ENCODE measurements around the gene JMJD7. TPM values are rescaled to one million over a fixed set of nuclear protein-coding genes. Genes with fewer than 3 reads are reported as not detected.

The JMJD7 gene
- total RNA-seq, 2 experiments from 2014 or later, result 18.2 to 22.4 TPM

DNA sequence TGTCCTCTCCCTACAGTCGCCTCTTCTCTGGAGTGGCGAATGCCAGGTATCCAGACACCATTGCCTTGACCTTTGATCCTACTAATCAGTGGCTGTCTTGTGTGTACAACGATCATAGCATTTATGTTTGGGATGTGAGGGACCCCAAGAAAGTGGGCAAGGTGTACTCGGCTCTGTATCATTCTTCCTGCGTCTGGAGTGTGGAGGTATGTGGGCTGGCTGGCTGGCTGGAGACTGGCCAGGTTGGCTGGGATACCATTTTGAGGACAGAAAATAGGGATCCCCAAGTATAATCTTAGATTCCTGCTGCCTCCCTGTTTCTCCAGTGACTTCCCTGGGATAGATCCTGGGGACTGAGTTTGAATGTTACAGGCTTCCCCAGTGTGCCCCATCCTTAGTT is 13.4 kb upstream of the JMJD7 start:
- Mint-ChIP-seq H3K4me1 (peaks cover 39% of the 10 kb centered on the region), H3K36me3 (ENCODE audit: low read depth) (peaks cover 25% of the 10 kb centered on the region), H3K27ac (no peak overlapping the region), H3K9me3 (no peaks in the 10 kb centered on the region), H3K4me3 (no peak overlapping the region), H3K27me3 (no peaks in the 10 kb centered on the region)
- no peak for DNase-seq
- ChIA-PET POLR2A (no interaction called here), CTCF (interaction anchor here (6.9 kb wide), 1 partner anchor 39 kb away, joined by 270 read pairs; the partner anchor contains the start of gene MAPKBP1)

DNA sequence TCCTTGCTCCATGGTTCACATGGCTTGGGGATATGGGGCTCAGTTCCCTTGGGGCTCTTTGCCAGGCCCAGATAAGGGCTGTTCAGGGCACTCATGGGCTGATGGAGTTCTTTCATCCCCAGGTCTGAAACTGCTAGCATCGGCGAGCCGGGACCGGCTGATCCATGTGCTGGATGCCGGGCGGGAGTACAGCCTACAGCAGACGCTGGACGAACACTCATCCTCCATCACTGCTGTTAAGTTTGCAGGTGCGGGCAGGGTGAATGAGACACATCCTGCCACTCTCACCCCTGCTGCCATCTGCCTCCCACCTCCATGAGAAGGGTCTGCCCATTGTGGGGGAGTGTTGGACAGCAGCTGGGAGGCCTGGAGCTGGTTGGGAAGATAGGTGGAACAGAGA is 11.1 kb upstream of the JMJD7 start:
- DNase-seq, result no peak
- POLR2A ChIA-PET, result no interaction called here

DNA sequence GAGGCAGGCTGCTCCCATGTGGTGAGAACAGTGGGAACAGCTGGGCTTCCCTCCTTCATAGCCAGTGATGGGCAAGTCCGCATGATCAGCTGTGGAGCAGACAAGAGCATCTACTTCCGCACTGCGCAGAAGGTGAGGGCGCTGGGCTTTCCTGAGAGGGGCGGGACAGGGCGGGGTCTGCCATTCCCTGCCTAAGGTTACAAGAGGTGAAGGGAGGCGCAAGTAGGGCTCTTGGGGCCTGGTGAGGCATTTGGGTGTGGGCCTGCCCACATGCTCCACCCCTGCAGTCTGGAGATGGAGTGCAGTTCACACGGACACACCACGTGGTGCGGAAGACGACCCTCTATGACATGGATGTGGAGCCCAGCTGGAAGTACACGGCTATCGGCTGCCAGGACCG is 10.6 kb upstream of the JMJD7 start:
- H3K36me3 Mint-ChIP-seq (ENCODE audit: low read depth), result peaks cover 28% of the 10 kb centered on the region
- POLR2A ChIA-PET, result no interaction called here
- no peak for DNase-seq
- no peaks in the 10 kb centered on the region for H3K27me3 Mint-ChIP-seq
- CTCF ChIA-PET, result interaction anchor here (2.5 kb wide), 1 partner anchor 44 kb away, joined by 9 read pairs; the partner anchor contains the start of gene MAPKBP1
- no peak overlapping the region for H3K27ac Mint-ChIP-seq
- peaks cover 12% of the 10 kb centered on the region for H3K4me1 Mint-ChIP-seq
- H3K4me3 Mint-ChIP-seq, result no peak overlapping the region
- no peaks in the 10 kb centered on the region for H3K9me3 Mint-ChIP-seq

More for the DNA sequence above, 11.1 kb upstream of the JMJD7 start:
- H3K9me3 Mint-ChIP-seq, result no peaks in the 10 kb centered on the region
- H3K4me1 Mint-ChIP-seq, result peaks cover 18% of the 10 kb centered on the region
- H3K27me3 Mint-ChIP-seq, result no peaks in the 10 kb centered on the region
- H3K27ac Mint-ChIP-seq, result no peak overlapping the region
- H3K4me3 Mint-ChIP-seq, result no peak overlapping the region
- CTCF ChIA-PET, result interaction anchor here (2.5 kb wide), 1 partner anchor 43 kb away, joined by 9 read pairs; the partner anchor contains the start of gene MAPKBP1
- peaks cover 28% of the 10 kb centered on the region for H3K36me3 Mint-ChIP-seq (ENCODE audit: low read depth)

DNA sequence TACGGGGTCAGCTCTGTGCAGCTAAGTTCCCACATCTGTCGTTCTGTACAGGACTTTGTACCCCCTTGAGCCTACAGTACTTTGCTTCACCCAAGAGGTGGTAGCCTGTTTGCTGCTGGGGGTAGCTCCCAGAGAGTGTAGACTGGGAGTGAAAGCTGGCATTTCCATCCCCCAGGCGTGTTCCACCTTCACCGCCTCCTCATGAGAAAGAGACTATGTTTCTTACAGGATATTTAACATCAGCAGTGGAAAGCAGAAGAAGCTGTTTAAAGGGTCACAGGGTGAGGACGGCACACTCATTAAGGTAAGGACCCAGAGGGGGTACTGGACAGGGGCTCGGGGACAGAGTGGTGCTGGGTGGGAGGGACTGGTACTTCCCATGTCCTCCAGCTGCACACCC is 10.1 kb upstream of the JMJD7 start:
- H3K4me3 Mint-ChIP-seq, result no peak overlapping the region
- peaks cover 8% of the 10 kb centered on the region for H3K4me1 Mint-ChIP-seq
- peaks cover 30% of the 10 kb centered on the region for H3K36me3 Mint-ChIP-seq (ENCODE audit: low read depth)
- CTCF ChIA-PET, result interaction anchor here (2.5 kb wide), 1 partner anchor 44 kb away, joined by 9 read pairs; the partner anchor contains the start of gene MAPKBP1
- no peak overlapping the region for H3K27ac Mint-ChIP-seq
- no peaks in the 10 kb centered on the region for H3K9me3 Mint-ChIP-seq
- DNase-seq, result no peak
- no peaks in the 10 kb centered on the region for H3K27me3 Mint-ChIP-seq
- POLR2A ChIA-PET, result no interaction called here

DNA sequence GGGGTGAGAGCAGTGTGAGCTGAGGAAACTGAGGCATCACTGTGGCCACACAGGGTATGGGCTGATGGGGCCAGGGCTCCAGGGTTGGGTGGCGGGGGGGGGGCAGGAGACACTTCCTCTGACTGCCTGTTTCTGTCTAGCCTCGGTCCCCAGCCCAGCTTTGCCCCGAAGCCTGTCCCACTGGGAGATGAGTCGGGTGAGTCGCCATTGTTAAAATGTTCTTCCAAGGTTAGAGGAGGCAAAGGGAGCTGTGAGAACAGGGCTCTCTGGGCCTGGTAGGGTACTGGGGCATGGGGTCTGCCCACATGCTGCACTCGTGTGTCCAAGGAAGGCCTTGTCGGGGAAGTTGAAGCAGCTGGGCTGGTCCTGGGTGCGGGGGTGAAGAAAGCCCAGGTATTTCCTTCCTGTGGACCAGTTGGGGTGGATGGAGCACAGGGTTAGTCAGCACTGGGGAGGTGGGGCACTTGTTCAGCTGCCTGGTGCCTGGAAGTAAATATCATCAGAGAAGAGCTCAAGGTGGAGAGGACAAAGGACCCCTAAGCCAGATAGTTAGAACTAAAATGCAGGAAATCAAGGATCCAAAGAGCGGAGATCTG is 8.3 kb upstream of the JMJD7 start:
- DNase-seq, result no peak
- ChIA-PET POLR2A (interaction anchor here (0.9 kb wide), 1 partner anchor 9 kb away, joined by 3 read pairs; no protein-coding TSS in a partner anchor), CTCF (interaction anchor here (1.7 kb wide), 1 partner anchor 46 kb away, joined by 7 read pairs; the partner anchor contains the start of gene MAPKBP1)
- Mint-ChIP-seq H3K9me3 (no peaks in the 10 kb centered on the region), H3K36me3 (ENCODE audit: low read depth) (peaks cover 32% of the 10 kb centered on the region), H3K4me3 (no peak overlapping the region), H3K27me3 (no peaks in the 10 kb centered on the region), H3K27ac (no peak overlapping the region), H3K4me1 (no peaks in the 10 kb centered on the region)

DNA sequence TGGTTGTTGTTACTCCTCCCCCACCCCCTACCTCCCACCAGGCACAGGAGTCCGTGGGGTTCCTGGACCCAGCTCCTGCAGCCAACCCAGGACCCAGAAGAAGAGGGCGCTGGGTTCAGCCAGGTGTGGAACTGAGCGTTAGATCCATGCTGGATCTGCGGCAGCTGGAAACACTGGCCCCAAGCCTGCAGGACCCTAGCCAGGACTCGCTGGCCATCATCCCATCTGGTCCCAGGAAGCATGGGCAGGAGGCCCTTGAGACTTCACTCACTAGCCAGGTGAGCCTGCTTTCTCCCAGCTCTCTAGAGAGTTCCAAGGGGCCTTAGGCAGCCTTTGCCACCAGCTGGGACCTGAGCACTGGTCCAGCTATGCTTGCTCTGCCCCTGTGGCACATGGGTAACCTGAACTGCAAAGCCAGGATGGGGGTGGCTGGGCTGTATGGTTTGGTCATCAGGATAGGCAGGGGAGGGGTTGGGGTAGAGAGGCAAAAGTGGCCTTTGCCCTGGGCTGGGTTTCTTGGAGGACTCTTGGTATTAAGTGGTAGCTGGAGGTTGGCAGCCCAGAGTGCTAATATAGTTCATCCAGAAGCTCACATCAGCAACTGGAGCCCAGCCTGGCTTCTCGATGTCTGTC is 7.0 kb upstream of the JMJD7 start:
- Mint-ChIP-seq H3K9me3 (no peaks in the 10 kb centered on the region), H3K36me3 (ENCODE audit: low read depth) (peaks cover 41% of the 10 kb centered on the region), H3K27ac (no peak overlapping the region), H3K4me1 (no peaks in the 10 kb centered on the region), H3K4me3 (no peak overlapping the region), H3K27me3 (no peaks in the 10 kb centered on the region)
- ChIA-PET CTCF (interaction anchor here (0.9 to 1.7 kb wide), 4 partner anchors 9 to 47 kb away, joined by 4 to 7 read pairs (median 5); partner anchors contain the start of gene MAPKBP1), POLR2A (interaction anchor here (0.8 kb wide), 1 partner anchor 44 kb away, joined by 3 read pairs; no protein-coding TSS in a partner anchor)
- no peak for DNase-seq

DNA sequence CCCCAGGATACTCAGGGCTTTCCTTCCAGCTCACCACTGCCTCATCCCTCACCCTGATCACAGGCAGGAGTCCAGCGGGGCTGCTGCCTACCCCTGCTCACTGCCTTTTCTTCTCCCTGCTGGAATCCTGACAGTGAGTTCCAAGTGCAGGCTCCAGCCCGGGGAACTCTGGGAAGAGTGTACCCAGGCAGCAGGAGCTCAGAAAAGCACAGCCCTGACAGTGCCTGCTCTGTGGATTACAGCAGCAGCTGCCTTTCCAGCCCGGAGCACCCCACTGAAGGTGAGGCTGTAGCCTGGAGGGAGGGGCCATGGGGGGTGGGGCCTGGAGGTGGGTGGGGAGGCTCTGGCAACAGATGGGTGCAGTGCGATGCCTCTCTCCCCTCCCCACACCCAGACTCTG is 6.1 kb upstream of the JMJD7 start:
- H3K9me3 Mint-ChIP-seq, result no peaks in the 10 kb centered on the region

DNA sequence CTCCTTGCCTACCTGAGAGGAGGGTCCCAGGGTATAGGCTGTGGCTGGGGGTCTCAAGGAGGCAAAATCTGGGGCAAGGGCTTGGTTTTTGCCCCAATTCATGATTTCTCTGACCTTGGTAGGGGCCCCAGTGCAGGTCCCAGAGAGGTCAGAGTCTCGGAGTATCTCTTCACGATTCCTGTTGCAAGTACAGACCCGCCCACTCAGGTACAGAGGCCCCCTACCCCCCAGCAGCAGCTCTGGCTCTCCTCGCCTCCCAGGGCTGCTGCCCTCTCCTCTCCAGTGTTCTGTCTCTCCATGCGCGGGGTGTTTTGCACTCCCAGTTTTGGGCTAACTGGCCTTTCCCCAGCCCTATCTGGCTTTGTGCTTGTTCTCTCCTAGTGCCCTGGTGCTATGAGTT is 5.4 kb upstream of the JMJD7 start:
- Mint-ChIP-seq H3K9me3 (no peaks in the 10 kb centered on the region), H3K4me3 (no peak overlapping the region), H3K27ac (no peak overlapping the region), H3K27me3 (no peaks in the 10 kb centered on the region), H3K36me3 (ENCODE audit: low read depth) (peaks cover 31% of the 10 kb centered on the region), H3K4me1 (peaks cover 5% of the 10 kb centered on the region)
- ChIA-PET CTCF (interaction anchor here (1.0 to 1.2 kb wide), 2 partner anchors 49 to 50 kb away, joined by 5 read pairs; partner anchors contain the start of gene MAPKBP1), POLR2A (no interaction called here)
- no peak for DNase-seq

More for the DNA sequence above, 6.1 kb upstream of the JMJD7 start:
- Mint-ChIP-seq H3K4me1 (peaks cover 5% of the 10 kb centered on the region), H3K4me3 (no peak overlapping the region), H3K27ac (no peak overlapping the region), H3K36me3 (ENCODE audit: low read depth) (peaks cover 34% of the 10 kb centered on the region), H3K27me3 (no peaks in the 10 kb centered on the region)
- DNase-seq, result no peak
- ChIA-PET CTCF (interaction anchor here (1.2 kb wide), 1 partner anchor 48 kb away, joined by 5 read pairs; the partner anchor contains the start of gene MAPKBP1), POLR2A (interaction anchor here (0.9 kb wide), 1 partner anchor 24 kb away, joined by 3 read pairs; no protein-coding TSS in a partner anchor)

DNA sequence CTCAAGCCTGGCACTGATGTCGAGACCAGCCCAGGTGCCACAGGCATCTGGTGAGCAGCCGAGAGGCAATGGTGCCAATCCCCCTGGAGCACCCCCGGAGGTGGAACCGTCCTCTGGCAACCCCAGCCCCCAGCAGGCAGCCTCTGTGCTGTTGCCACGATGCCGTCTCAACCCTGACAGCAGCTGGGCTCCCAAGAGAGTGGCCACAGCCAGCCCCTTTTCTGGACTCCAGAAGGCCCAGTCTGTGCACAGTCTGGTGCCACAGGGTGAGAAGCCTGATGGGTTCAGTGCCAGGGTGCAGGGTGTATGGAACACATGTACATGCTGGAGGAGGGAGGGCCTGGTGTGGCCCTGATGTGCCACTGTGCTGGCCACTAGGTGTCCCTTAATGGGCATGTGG is 4.9 kb upstream of the JMJD7 start:
- Mint-ChIP-seq H3K9me3 (no peaks in the 10 kb centered on the region), H3K4me3 (no peak overlapping the region), H3K4me1 (peaks cover 8% of the 10 kb centered on the region), H3K27ac (no peak overlapping the region), H3K36me3 (ENCODE audit: low read depth) (peaks cover 31% of the 10 kb centered on the region), H3K27me3 (no peaks in the 10 kb centered on the region)
- ChIA-PET POLR2A (no interaction called here), CTCF (interaction anchor here (1.0 kb wide), 1 partner anchor 50 kb away, joined by 5 read pairs; no protein-coding TSS in a partner anchor)
- DNase-seq, result no peak

DNA sequence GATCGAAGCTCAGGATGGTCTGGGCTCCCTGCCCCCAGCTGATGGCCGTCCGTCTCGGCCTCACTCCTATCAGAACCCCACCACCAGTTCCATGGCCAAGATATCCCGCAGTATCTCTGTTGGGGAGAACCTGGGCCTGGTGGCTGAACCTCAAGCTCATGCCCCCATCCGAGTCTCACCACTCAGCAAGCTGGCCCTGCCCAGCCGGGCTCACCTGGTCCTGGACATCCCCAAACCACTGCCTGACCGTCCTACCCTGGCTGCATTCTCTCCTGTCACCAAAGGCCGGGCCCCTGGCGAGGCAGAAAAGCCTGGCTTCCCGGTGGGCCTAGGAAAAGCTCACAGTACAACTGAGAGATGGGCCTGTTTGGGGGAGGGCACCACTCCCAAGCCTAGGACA is 4.4 kb upstream of the JMJD7 start:
- POLR2A ChIA-PET, result no interaction called here

DNA sequence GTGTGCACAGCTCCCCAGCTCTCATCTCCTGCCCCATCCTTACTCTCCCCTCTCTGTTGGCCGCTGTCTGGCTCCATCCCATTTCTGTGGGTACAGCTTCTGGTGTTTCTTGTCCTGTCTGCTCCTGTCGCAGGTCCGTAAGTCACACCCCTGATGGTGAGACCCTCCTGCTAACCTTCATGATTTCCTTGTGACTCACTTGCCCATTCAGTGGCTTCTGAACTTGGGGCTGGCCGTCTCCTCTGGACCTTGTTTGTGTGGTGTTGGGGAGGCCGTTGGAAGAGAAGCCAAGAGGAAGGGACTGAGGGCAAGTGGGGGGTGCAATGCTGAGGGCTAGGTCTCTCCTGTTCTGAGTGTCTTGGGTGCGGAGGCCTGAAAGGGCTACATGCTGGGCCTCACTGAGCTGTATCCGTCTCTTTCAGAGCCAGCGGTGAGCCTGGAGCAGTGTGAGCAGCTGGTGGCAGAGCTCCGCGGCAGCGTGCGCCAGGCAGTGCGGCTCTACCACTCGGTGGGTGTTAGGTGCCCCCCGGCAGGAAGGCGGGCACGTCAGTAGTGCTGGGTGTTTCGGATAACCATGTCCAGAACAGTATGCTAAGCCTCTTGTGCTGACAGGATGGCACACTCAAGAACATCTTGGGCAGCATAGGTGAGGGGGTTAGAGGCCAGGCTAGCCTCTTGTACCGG is 3.7 kb upstream of the JMJD7 start:
- H3K4me3 Mint-ChIP-seq, result no peak overlapping the region
- H3K4me1 Mint-ChIP-seq, result peaks cover 15% of the 10 kb centered on the region
- no peak for DNase-seq
- peaks cover 3% of the 10 kb centered on the region for H3K27me3 Mint-ChIP-seq
- H3K27ac Mint-ChIP-seq, result no peak overlapping the region
- peaks cover 23% of the 10 kb centered on the region for H3K36me3 Mint-ChIP-seq (ENCODE audit: low read depth)
- no peaks in the 10 kb centered on the region for H3K9me3 Mint-ChIP-seq
- ChIA-PET CTCF (no interaction called here), POLR2A (no interaction called here)

More for the DNA sequence above, 4.4 kb upstream of the JMJD7 start:
- Mint-ChIP-seq H3K27me3 (no peaks in the 10 kb centered on the region), H3K27ac (no peak overlapping the region), H3K9me3 (no peaks in the 10 kb centered on the region), H3K4me3 (no peak overlapping the region), H3K4me1 (peaks cover 9% of the 10 kb centered on the region), H3K36me3 (ENCODE audit: low read depth) (peaks cover 27% of the 10 kb centered on the region)
- DNase-seq, result no peak
- CTCF ChIA-PET, result interaction anchor here (1.0 kb wide), 1 partner anchor 51 kb away, joined by 5 read pairs; no protein-coding TSS in a partner anchor

DNA sequence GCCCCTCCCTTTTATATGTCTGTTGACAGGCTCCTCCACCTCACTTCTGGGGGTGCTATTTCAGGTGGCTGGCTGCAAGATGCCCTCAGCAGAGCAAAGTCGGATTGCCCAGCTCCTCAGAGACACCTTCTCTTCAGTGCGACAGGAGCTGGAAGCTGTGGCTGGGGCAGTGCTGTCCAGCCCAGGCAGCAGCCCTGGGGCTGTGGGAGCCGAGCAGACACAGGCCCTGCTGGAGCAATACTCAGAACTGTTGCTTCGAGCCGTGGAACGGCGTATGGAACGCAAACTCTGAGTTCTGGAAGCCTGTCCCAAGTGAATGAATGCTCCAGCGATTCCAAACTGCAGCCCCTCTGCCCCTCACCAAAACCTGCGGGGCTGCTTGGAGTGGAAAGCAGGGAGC is 2.7 kb upstream of the JMJD7 start:
- H3K27ac Mint-ChIP-seq, result no peak overlapping the region
- CTCF ChIA-PET, result interaction anchor here (2.6 kb wide), 1 partner anchor 14 kb away, joined by 12 read pairs; no protein-coding TSS in a partner anchor
- H3K36me3 Mint-ChIP-seq (ENCODE audit: low read depth), result peaks cover 22% of the 10 kb centered on the region
- peaks cover 20% of the 10 kb centered on the region for H3K4me1 Mint-ChIP-seq
- no peak for DNase-seq
- H3K4me3 Mint-ChIP-seq, result no peak overlapping the region
- H3K9me3 Mint-ChIP-seq, result no peaks in the 10 kb centered on the region
- POLR2A ChIA-PET, result interaction anchor here (1.0 to 2.8 kb wide), 2 partner anchors 13 to 70 kb away, joined by 3 to 8 read pairs; no protein-coding TSS in a partner anchor
- peaks cover 3% of the 10 kb centered on the region for H3K27me3 Mint-ChIP-seq

Data from activated CD4-positive, alpha-beta memory T cell treated with anti-CD3 and anti-CD28 coated beads, Interleukin-2, amount 10 ng/mL, durations not matched to agents 7 days and 5 days (primary cell).